Neuronal stem cell (in vitro differentiated cells): ENCODE data around the gene GPC5.

ENCODE experiments used
- DNase-seq: peaks from one replicate; pipeline ENCODE4 v3.0.0-alpha.2; 2013; ENCODE audit warnings: low spot score
- H2AFZ ChIP-seq: one replicate; pipeline ENCODE4 v1.6.1; 2013; ENCODE audit warnings: mild to moderate bottlenecking, low read length, inconsistent platforms
- H2AK5ac ChIP-seq: 2 replicates; pipeline ENCODE4 v1.6.1; 2013; ENCODE audit warnings: low read depth, mild to moderate bottlenecking, inconsistent platforms, low read length, moderate library complexity, mixed read lengths
- H2BK120ac ChIP-seq: 2 replicates; pipeline ENCODE4 v1.6.1; 2013; ENCODE audit warnings: low read depth, mild to moderate bottlenecking, inconsistent platforms, low read length, moderate library complexity, mixed read lengths
- H2BK12ac ChIP-seq: one replicate; pipeline ENCODE4 v1.6.1; 2013; ENCODE audit warnings: low read length, inconsistent platforms
- H2BK15ac ChIP-seq: 2 replicates; pipeline ENCODE4 v1.6.1; 2013; ENCODE audit warnings: mild to moderate bottlenecking, low read length, inconsistent platforms, mixed read lengths
- H2BK5ac ChIP-seq: one replicate; pipeline ENCODE4 v1.6.1; 2013; ENCODE audit warnings: inconsistent platforms, mild to moderate bottlenecking, low read length, moderate library complexity
- H3K14ac ChIP-seq: one replicate; pipeline ENCODE4 v1.6.1; 2013; ENCODE audit warnings: low read length, inconsistent platforms
- H3K18ac ChIP-seq: 2 replicates; pipeline ENCODE4 v1.6.1; 2013; ENCODE audit warnings: low read length, inconsistent platforms
- H3K23ac ChIP-seq: 2 replicates; pipeline ENCODE4 v1.6.1; 2013; ENCODE audit warnings: low read depth, mild to moderate bottlenecking, mixed read lengths, low read length, inconsistent platforms; ENCODE audit not compliant: poor library complexity
- H3K27ac ChIP-seq: replicated peaks from 3 replicates; pipeline ENCODE4 v1.5.1; 2013; ENCODE audit warnings: low read length, inconsistent platforms
- H3K27me3 ChIP-seq, 3 experiments: 2 replicates each; pipeline ENCODE4 v1.6.1; 2013; ENCODE audit warnings: low read length in 3 of 3, mild to moderate bottlenecking in 2 of 3, inconsistent platforms in 1 of 3, low read depth in 1 of 3, mixed read lengths in 1 of 3, moderate library complexity in 1 of 3; ENCODE audit not compliant: control insufficient read depth in 3 of 3, insufficient read depth in 3 of 3
- H3K36me3 ChIP-seq, 2 donors: replicated peaks in 1 of 2; 2 replicates each; pipeline ENCODE4 v1.6.1; 2013; ENCODE audit warnings: low read length in 2 of 2; ENCODE audit not compliant: control insufficient read depth in 2 of 2, insufficient read depth in 2 of 2
- H3K4ac ChIP-seq: 2 replicates; pipeline ENCODE4 v1.6.1; 2013; ENCODE audit warnings: inconsistent platforms, mild to moderate bottlenecking, low read length, moderate library complexity
- H3K4me1 ChIP-seq, 2 donors: 1 replicate in 1 of 2; 2 replicates in 1 of 2; pipeline ENCODE4 v1.6.1; 2013; ENCODE audit warnings: low read length in 2 of 2, low read depth in 1 of 2; ENCODE audit not compliant: control insufficient read depth in 2 of 2, insufficient read depth in 1 of 2
- H3K4me2 ChIP-seq: one replicate; pipeline ENCODE4 v1.6.1; 2013; ENCODE audit warnings: mild to moderate bottlenecking, low read length, inconsistent platforms; ENCODE audit not compliant: insufficient read depth, poor library complexity, severe bottlenecking
- H3K4me3 ChIP-seq, 2 donors: 2 replicates each; pipeline ENCODE4 v1.5.1; 2013; ENCODE audit warnings: low read length in 2 of 2, mild to moderate bottlenecking in 2 of 2, inconsistent platforms in 1 of 2, moderate library complexity in 1 of 2
- H3K79me1 ChIP-seq: one replicate; pipeline ENCODE4 v1.6.1; 2013; ENCODE audit warnings: low read depth, mild to moderate bottlenecking, inconsistent platforms, low read length, moderate library complexity
- H3K9ac ChIP-seq: one replicate; pipeline ENCODE4 v1.6.1; 2013; ENCODE audit warnings: mild to moderate bottlenecking, low read depth, low read length, inconsistent platforms; ENCODE audit not compliant: poor library complexity
- H3K9me3 ChIP-seq, 2 donors: replicated peaks in 1 of 2; 2 replicates each; pipeline versions ENCODE3 to v1.6.1; 2013; ENCODE audit warnings: low read length in 2 of 2, mild to moderate bottlenecking in 2 of 2, inconsistent platforms in 1 of 2, low read depth in 1 of 2, mixed read lengths in 1 of 2, moderate library complexity in 1 of 2; ENCODE audit not compliant: control insufficient read depth in 2 of 2, insufficient read depth in 1 of 2
- H4K8ac ChIP-seq: one replicate; pipeline ENCODE4 v1.6.1; 2013; ENCODE audit warnings: low read depth, mild to moderate bottlenecking, inconsistent platforms, low read length, moderate library complexity
- H4K91ac ChIP-seq: one replicate; pipeline ENCODE4 v1.6.1; 2013; ENCODE audit warnings: low read length, low read depth, mild to moderate bottlenecking, inconsistent platforms; ENCODE audit not compliant: poor library complexity
- WGBS, 2 donors: extraction: QIAGEN DNeasy Blood & Tissue Kit; methylation state at CpG; one replicate each; pipeline ENCODE4 v1.1.7; 2013; ENCODE audit warnings: missing lambda C conversion rate in 2 of 2, mixed read lengths in 1 of 2; ENCODE audit not compliant: insufficient read length in 2 of 2, insufficient replicate concordance in 1 of 2; ENCODE audit errors: extremely low coverage in 2 of 2; 5-methylcytosine and 5-hydroxymethylcytosine counted together

The GPC5 gene

GRCh38 chr13:91684746-91685145 lies 286.3 kb downstream of the GPC5 start:
- no peak overlapping the region for H3K9ac ChIP-seq
- no peaks in the 10 kb centered on the region for H3K36me3 ChIP-seq
- no peak overlapping the region for H2AK5ac ChIP-seq
- no peak overlapping the region for H4K91ac ChIP-seq
- no peak for DNase-seq
- peaks cover 0 to 1% of the 10 kb centered on the region in 2 donors for H3K4me1 ChIP-seq
- no peak overlapping the region for H3K4ac ChIP-seq
- H3K4me3 ChIP-seq: no peak overlapping the region
- no peak overlapping the region for H2AFZ ChIP-seq
- H4K8ac ChIP-seq: no peak overlapping the region
- no peak overlapping the region for H2BK120ac ChIP-seq
- H2BK15ac ChIP-seq: no peak overlapping the region
- H2BK12ac ChIP-seq: no peak overlapping the region
- no peak overlapping the region for H3K27ac ChIP-seq
- H3K18ac ChIP-seq: no peak overlapping the region
- H3K9me3 ChIP-seq: no peaks in the 10 kb centered on the region
- no peaks in the 10 kb centered on the region for H3K27me3 ChIP-seq
- H2BK5ac ChIP-seq: no peak overlapping the region
- H3K4me2 ChIP-seq: no peak overlapping the region
- H3K23ac ChIP-seq: no peak overlapping the region
- H3K79me1 ChIP-seq: no peaks in the 10 kb centered on the region
- no peak overlapping the region for H3K14ac ChIP-seq
- WGBS, 2 donors: no CpG with 5 or more reads among the region's 3 CpGs

DNA sequence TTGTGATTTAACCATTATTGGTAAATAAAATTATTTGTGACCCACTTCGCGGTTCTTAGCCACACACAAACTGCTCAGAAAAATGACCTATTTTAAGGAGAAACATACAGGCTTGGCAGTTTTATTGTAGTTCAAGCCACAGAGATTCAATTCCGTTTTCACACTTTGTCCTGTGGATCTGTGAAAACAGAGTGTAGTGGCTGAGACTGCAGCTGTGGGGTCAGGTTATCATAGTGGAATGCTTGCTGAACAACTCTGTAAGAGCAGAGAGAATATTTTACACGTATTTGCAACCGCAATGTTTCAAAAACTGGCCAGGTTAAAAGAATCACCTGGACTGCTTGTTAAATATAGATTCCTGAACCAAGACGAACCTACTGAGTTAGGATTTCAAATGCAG lies 292.5 kb downstream of the GPC5 start:
- no peak overlapping the region for H2BK5ac ChIP-seq
- WGBS, 2 donors: no CpG with 5 or more reads among the region's 6 CpGs
- DNase-seq: no peak
- H2AFZ ChIP-seq: no peak overlapping the region
- no peak overlapping the region for H3K27ac ChIP-seq
- no peak overlapping the region for H2AK5ac ChIP-seq
- H3K4ac ChIP-seq: no peak overlapping the region
- H3K14ac ChIP-seq: no peak overlapping the region
- no peaks in the 10 kb centered on the region for H3K36me3 ChIP-seq
- no peak overlapping the region for H3K18ac ChIP-seq
- no peak overlapping the region for H2BK15ac ChIP-seq
- no peaks in the 10 kb centered on the region for H3K4me1 ChIP-seq
- no peaks in the 10 kb centered on the region for H3K79me1 ChIP-seq
- H4K8ac ChIP-seq: no peak overlapping the region
- no peak overlapping the region for H3K4me3 ChIP-seq
- no peak overlapping the region for H3K4me2 ChIP-seq
- no peak overlapping the region for H3K23ac ChIP-seq
- no peaks in the 10 kb centered on the region for H3K9me3 ChIP-seq
- no peak overlapping the region for H2BK120ac ChIP-seq
- H3K9ac ChIP-seq: no peak overlapping the region
- no peak overlapping the region for H4K91ac ChIP-seq
- no peaks in the 10 kb centered on the region for H3K27me3 ChIP-seq
- no peak overlapping the region for H2BK12ac ChIP-seq

DNA sequence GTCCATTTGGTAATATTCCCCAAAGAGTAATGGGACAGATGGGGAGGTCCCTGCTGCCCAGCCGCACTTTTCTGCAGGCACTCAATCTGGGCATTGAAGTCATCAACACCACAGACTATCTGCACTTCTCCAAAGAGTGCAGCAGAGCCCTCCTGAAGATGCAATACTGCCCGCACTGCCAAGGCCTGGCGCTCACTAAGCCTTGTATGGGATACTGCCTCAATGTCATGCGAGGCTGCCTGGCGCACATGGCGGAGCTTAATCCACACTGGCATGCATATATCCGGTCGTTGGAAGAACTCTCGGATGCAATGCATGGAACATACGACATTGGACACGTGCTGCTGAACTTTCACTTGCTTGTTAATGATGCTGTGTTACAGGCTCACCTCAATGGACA lies 295.0 kb downstream of the GPC5 start:
- WGBS, 2 donors: no CpG with 5 or more reads among the region's 11 CpGs
- Histone ChIP-seq H2AFZ (no peak overlapping the region), H2BK5ac (no peak overlapping the region), H4K91ac (no peak overlapping the region), H3K9me3 (no peaks in the 10 kb centered on the region), H3K14ac (no peak overlapping the region), H3K27ac (no peak overlapping the region), H2BK120ac (no peak overlapping the region), H3K79me1 (no peaks in the 10 kb centered on the region), H3K4ac (no peak overlapping the region), H4K8ac (no peak overlapping the region), H3K18ac (no peak overlapping the region), H2BK12ac (no peak overlapping the region), H3K4me3 (no peak overlapping the region), H2BK15ac (no peak overlapping the region), H3K27me3 (no peaks in the 10 kb centered on the region), H2AK5ac (no peak overlapping the region), H3K36me3 (no peaks in the 10 kb centered on the region), H3K9ac (no peak overlapping the region), H3K4me2 (no peak overlapping the region), H3K23ac (no peak overlapping the region), H3K4me1 (no peaks in the 10 kb centered on the region)
- DNase-seq: no peak

DNA sequence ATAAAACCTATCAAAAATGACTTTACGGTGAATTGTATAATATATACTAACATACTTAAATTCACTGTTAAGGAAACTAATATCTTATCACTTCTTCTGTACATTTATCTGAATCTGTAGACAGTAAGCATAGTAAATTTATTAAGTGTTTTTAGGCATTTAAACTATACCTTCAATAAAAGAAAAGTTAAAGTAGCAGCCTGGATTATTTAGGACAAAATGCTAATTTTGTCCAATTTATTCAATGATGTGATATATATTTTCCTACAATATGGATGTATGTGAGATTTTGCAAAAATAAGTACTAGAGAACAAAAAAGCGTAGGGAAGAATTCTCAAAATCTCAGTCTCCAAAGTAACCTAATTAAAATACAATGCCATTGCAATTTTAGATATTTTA lies 299.9 kb downstream of the GPC5 start:
- Histone ChIP-seq H2AFZ (no peak overlapping the region), H3K18ac (no peak overlapping the region), H3K27me3 (no peaks in the 10 kb centered on the region), H2BK120ac (no peak overlapping the region), H2BK12ac (no peak overlapping the region), H3K4me2 (no peak overlapping the region), H3K4me1 (no peaks in the 10 kb centered on the region), H3K9me3 (no peaks in the 10 kb centered on the region), H4K91ac (no peak overlapping the region), H4K8ac (no peak overlapping the region), H3K9ac (no peak overlapping the region), H3K23ac (no peak overlapping the region), H3K79me1 (no peaks in the 10 kb centered on the region), H3K27ac (no peak overlapping the region), H2BK15ac (no peak overlapping the region), H3K14ac (no peak overlapping the region), H2AK5ac (no peak overlapping the region), H3K36me3 (no peaks in the 10 kb centered on the region), H3K4ac (no peak overlapping the region), H3K4me3 (no peak overlapping the region), H2BK5ac (no peak overlapping the region)
- DNase-seq: no peak
- no CpG with 5 or more reads among the region's 2 CpGs for WGBS, 2 donors
